SU-DHL-6 (cell line): ENCODE results near the gene CCNQ.

Experiments used
- H2AFZ ChIP-seq: fragments of 200-600 bp; sonication (generic); 2 replicates; pipeline ENCODE4 v1.6.1; 2014; ENCODE audit warnings: low read depth, mild to moderate bottlenecking, moderate library complexity, mixed read lengths, antibody characterized with exemption, low read length; ENCODE audit not compliant: severe bottlenecking
- H3F3A ChIP-seq: fragments of 200-600 bp; shearing (Covaris generic); 2 replicates; pipeline ENCODE4 v1.6.0; 2016; ENCODE audit warnings: antibody characterized with exemption, mild to moderate bottlenecking; ENCODE audit not compliant: insufficient read depth
- H3K27ac ChIP-seq: fragments of 200-600 bp; sonication (generic); 2 replicates; pipeline ENCODE4 v1.5.1; 2016; ENCODE audit warnings: low read depth, mild to moderate bottlenecking, low read length, moderate library complexity, mixed read lengths
- H3K27me3 ChIP-seq: fragments of 200-600 bp; sonication (generic), shearing (Covaris generic); 2 replicates; pipeline ENCODE4 v1.6.0; 2014; ENCODE audit warnings: mild to moderate bottlenecking, low read length
- H3K36me3 ChIP-seq: fragments of 200-600 bp; sonication (generic); 2 replicates; pipeline ENCODE4 v1.6.1; 2014; ENCODE audit warnings: mild to moderate bottlenecking, low read length, mixed read lengths
- H3K4me2 ChIP-seq: fragments of 300-600, 200-600 bp; shearing (Covaris generic), sonication (generic); 2 replicates; pipeline ENCODE4 v1.6.0; 2014; ENCODE audit warnings: low read length, low read depth, mild to moderate bottlenecking; ENCODE audit not compliant: poor library complexity, severe bottlenecking
- H3K4me3 ChIP-seq: fragments of 200-600 bp; sonication (generic); 2 replicates; pipeline ENCODE4 v1.5.1; 2014; ENCODE audit warnings: antibody characterized with exemption, low read length, mild to moderate bottlenecking, mixed read lengths; ENCODE audit not compliant: insufficient read depth, poor library complexity, severe bottlenecking
- H3K79me2 ChIP-seq: fragments of 200-600 bp; sonication (generic); 2 replicates; pipeline ENCODE4 v1.6.1; 2014; ENCODE audit warnings: mild to moderate bottlenecking, low read length, moderate library complexity; ENCODE audit not compliant: insufficient read depth
- H3K9ac ChIP-seq: fragments of 200-600 bp; sonication (generic); 2 replicates; pipeline ENCODE4 v1.7.0; 2014; ENCODE audit warnings: mild to moderate bottlenecking, low read length
- H3K9me2 ChIP-seq: fragments of 200-600 bp; sonication (generic); replicated peaks from 2 replicates; pipeline ENCODE4 v1.6.1; 2014; ENCODE audit warnings: low read length; ENCODE audit not compliant: insufficient read depth
- H3K9me3 ChIP-seq: fragments of 200-600 bp; sonication (generic); 2 replicates; pipeline ENCODE4 v1.6.1; 2014; ENCODE audit warnings: low read length, mixed read lengths; ENCODE audit not compliant: insufficient read depth
- H4K20me1 ChIP-seq: fragments of 200-600 bp; sonication (generic); 2 replicates; pipeline ENCODE4 v1.6.1; 2014; ENCODE audit warnings: low read depth, mild to moderate bottlenecking, antibody characterized with exemption, low read length, moderate library complexity, mixed read lengths
- CTCF ChIP-seq: fragments of 200-600 bp; sonication (generic); IDR thresholded peaks from one replicate; pipeline ENCODE4 v1.5.1; 2017; ENCODE audit warnings: antibody characterized with exemption, mild to moderate bottlenecking, low read length, moderate library complexity; ENCODE audit not compliant: insufficient read depth, poor library complexity, severe bottlenecking
- EZH2phosphoT487 ChIP-seq: fragments of 200-600 bp; sonication (generic), shearing (Covaris generic); conservative IDR thresholded peaks from 2 replicates; pipeline ENCODE4 v1.6.1; 2018; ENCODE audit warnings: mild to moderate bottlenecking, antibody characterized with exemption, low read length, moderate library complexity, mixed read lengths

Gene CCNQ

GRCh38 chrX:153557618-153558355, 41.2 kb downstream of the CCNQ start:
- no peak overlapping the region for H3K4me2 ChIP-seq
- no peak overlapping the region for H2AFZ ChIP-seq
- no peaks in the 10 kb centered on the region for H3K27me3 ChIP-seq
- no peak overlapping the region for H3K4me3 ChIP-seq
- TF ChIP-seq CTCF, result no peak
- TF ChIP-seq EZH2phosphoT487, result no peak
- no peaks in the 10 kb centered on the region for H3K9me3 ChIP-seq
- H3K79me2 ChIP-seq, result no peaks in the 10 kb centered on the region
- no peaks in the 10 kb centered on the region for H3F3A ChIP-seq
- H3K27ac ChIP-seq, result no peak overlapping the region
- no peaks in the 10 kb centered on the region for H3K9me2 ChIP-seq
- no peak overlapping the region for H3K9ac ChIP-seq
- no peaks in the 10 kb centered on the region for H3K36me3 ChIP-seq
- H4K20me1 ChIP-seq, result no peaks in the 10 kb centered on the region

DNA sequence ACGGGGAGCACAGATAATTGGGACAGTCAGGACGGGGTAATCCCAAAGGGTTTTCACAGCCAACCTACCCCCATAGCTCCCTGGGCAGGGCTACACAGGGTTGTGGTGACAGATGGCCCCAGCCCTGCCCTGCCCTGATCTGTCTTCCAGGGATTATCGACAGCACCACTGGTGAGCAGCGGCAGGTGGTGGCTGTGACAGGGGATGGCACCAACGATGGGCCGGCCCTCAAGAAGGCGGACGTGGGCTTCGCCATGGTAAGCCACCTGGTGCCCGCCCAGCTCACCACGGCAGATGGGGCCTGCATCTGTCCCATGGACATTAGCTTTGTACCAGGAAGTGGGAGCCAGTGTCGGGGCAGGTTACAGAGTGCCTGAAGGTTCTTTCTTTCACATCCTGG, 42.2 kb downstream of the CCNQ start:
- no peaks in the 10 kb centered on the region for H3K36me3 ChIP-seq

DNA sequence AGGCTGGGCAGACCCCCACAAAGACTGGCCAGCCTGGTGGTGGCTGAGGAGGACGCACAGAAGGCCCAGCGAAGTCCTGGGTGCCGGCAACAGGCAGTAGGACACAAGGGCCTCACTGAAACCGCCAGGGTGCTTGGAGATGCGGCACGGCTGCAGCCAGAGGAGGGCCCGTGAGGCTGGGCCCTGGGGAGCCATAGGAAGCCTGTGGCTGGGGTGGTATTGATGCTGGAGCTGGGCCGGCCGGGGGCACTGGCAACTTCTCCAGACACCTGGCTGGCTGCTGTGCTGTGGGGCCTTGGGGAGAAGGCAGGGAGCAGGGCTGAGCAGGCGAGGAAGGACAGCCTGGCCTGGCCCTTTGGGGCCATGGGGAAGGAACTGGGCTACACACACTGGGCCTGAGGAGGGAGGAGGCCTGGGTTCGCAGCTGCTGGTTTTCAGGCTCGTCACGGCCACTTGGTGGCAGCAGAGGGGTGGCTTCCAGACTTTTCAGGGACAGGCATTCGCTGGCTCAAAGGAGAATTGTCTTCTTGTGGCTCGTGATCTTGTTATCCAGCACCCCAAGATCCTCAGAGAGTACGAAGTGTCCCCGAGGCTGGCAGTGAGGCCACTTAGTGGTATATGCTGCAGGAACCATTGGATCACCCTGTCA, 44.3 kb downstream of the CCNQ start:
- Histone ChIP-seq H3F3A (no peaks in the 10 kb centered on the region), H3K9me2 (no peaks in the 10 kb centered on the region), H3K27me3 (no peaks in the 10 kb centered on the region), H3K9me3 (no peaks in the 10 kb centered on the region), H4K20me1 (no peaks in the 10 kb centered on the region), H3K27ac (no peak overlapping the region), H3K9ac (no peak overlapping the region), H3K4me2 (no peak overlapping the region), H3K4me3 (no peak overlapping the region), H3K36me3 (no peaks in the 10 kb centered on the region), H2AFZ (no peak overlapping the region), H3K79me2 (no peaks in the 10 kb centered on the region)
- TF ChIP-seq CTCF, result peak; percentile 44
- no peak for TF ChIP-seq EZH2phosphoT487

More for the DNA sequence above, 42.2 kb downstream of the CCNQ start:
- Histone ChIP-seq H3K4me3 (no peak overlapping the region), H3K79me2 (no peaks in the 10 kb centered on the region), H3K27ac (no peak overlapping the region), H3K9me2 (no peaks in the 10 kb centered on the region), H3F3A (no peaks in the 10 kb centered on the region), H4K20me1 (no peaks in the 10 kb centered on the region), H3K27me3 (no peaks in the 10 kb centered on the region), H2AFZ (no peak overlapping the region), H3K9ac (no peak overlapping the region), H3K9me3 (no peaks in the 10 kb centered on the region), H3K4me2 (no peak overlapping the region)
- no peak for TF ChIP-seq EZH2phosphoT487
- TF ChIP-seq CTCF, result no peak
